ENCODE measurements around the gene TAB3. TPM values are rescaled to one million over a fixed set of nuclear protein-coding genes. Genes with fewer than 3 reads are reported as not detected.

Gene TAB3
- total and polyA plus RNA-seq, 2 of the 4 experiments (the other 2 are of a cell fraction), result 4.7 to 6.4 TPM

DNA sequence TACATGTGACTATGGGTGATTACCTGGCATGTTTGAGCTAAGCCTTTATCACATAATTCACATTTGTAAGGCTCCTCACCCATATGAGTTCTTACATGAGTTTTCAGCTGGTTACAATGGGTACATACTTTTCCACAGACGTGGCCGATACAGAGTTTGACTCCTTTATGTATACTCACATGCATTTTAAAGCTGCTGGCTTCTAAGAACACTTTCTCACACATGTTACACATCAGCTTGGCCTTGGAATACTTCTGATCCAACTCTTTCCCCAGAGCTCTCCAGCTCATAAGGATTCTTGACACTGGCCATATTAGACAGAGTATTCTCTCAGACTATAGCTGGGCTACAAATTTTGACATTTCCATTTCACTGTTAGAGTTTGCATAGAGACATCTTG is 66.3 kb downstream of the TAB3 start:
- Histone ChIP-seq H2BK5ac (ENCODE audit: low read depth, low read length, poor library complexity, severe bottlenecking) (no peak overlapping the region), H3K14ac (replicated peaks; ENCODE audit: low read depth, low read length) (no peak overlapping the region), H3K9me1 (ENCODE audit: insufficient read depth, low read length) (no peaks in the 10 kb centered on the region), H2AK5ac (ENCODE audit: low read depth, low read length) (no peak overlapping the region), H4K91ac (ENCODE audit: insufficient read depth, low read depth, low read length) (no peak overlapping the region), H3K36me3 (ENCODE audit: control insufficient read depth, insufficient read depth, low read length) (no peaks in the 10 kb centered on the region), H3K4me3 (ENCODE audit: insufficient read depth, low read depth, low read length) (no peak overlapping the region), H3K56ac (ENCODE audit: extremely low read depth, insufficient read depth, low read length) (no peak overlapping the region; the same call in 1 of the 2 replicates), H3K4me2 (ENCODE audit: low read depth, low read length) (no peak overlapping the region), H4K20me1 (ENCODE audit: insufficient read depth, low read length) (no peaks in the 10 kb centered on the region), H4K5ac (ENCODE audit: low read depth, low read length) (no peak overlapping the region), H2AFZ (replicated peaks; ENCODE audit: low read length, poor library complexity) (no peak overlapping the region), H3K4me1 (ENCODE audit: control insufficient read depth, insufficient read depth, low read length) (no peaks in the 10 kb centered on the region), H3K27me3 (ENCODE audit: control insufficient read depth, insufficient read depth, low read length) (no peaks in the 10 kb centered on the region; the same call in 1 of the 2 replicates), H3K23ac (ENCODE audit: low read depth, low read length) (no peak overlapping the region), H3K9me3 (ENCODE audit: control insufficient read depth, insufficient read depth, low read length) (no peaks in the 10 kb centered on the region), H3K4ac (ENCODE audit: low read depth, low read length) (no peak overlapping the region), H2AK9ac (replicated peaks; ENCODE audit: low read depth, low read length, poor library complexity) (no peak overlapping the region), H2BK120ac (ENCODE audit: low read depth, low read length) (no peak overlapping the region), H2BK20ac (ENCODE audit: low read depth, low read length) (no peak overlapping the region), H3K18ac (ENCODE audit: low read depth, low read length) (no peak overlapping the region), H2BK15ac (ENCODE audit: low read depth, low read length) (no peak overlapping the region), H3K79me1 (ENCODE audit: low read depth in 1 of 2, low read length in 2 of 2) (no peaks in the 10 kb centered on the region), H4K8ac (ENCODE audit: low read depth in 2 of 2, low read length in 2 of 2) (no peak overlapping the region), H3K9ac (ENCODE audit: low read depth, low read length) (no peak overlapping the region), H3K27ac (ENCODE audit: insufficient read depth, low read length) (no peak overlapping the region)
- no TSS peak for BruUV-seq (replicated peaks)
- no peak for ATAC-seq (ENCODE audit: low read depth)
- TF ChIP-seq, protein P1, sequence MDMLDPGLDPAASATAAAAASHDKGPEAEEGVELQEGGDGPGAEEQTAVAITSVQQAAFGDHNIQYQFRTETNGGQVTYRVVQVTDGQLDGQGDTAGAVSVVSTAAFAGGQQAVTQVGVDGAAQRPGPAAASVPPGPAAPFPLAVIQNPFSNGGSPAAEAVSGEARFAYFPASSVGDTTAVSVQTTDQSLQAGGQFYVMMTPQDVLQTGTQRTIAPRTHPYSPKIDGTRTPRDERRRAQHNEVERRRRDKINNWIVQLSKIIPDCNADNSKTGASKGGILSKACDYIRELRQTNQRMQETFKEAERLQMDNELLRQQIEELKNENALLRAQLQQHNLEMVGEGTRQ (IDR thresholded peaks at IDR 0.05; ENCODE audit: low read depth, low read length), result no peak
- TF ChIP-seq CEBPB (IDR thresholded peaks at IDR 0.05; ENCODE audit: low read depth, low read length), result no peak
- TF ChIP-seq BHLHE40 (IDR thresholded peaks at IDR 0.05; ENCODE audit: low read depth, low read length), result no peak
- TF ChIP-seq RAD21 (IDR thresholded peaks at IDR 0.05; ENCODE audit: low read length), result no peak
- no peak for TF ChIP-seq MXI1 (IDR thresholded peaks at IDR 0.05; ENCODE audit: borderline replicate concordance, low read depth, low read length)
- no peak for TF ChIP-seq NFE2L2 (IDR thresholded peaks at IDR 0.05; ENCODE audit: low read depth, low read length)
- no peak for TF ChIP-seq FOS (IDR thresholded peaks at IDR 0.05; ENCODE audit: low read depth, low read length)
- TF ChIP-seq MAFK (IDR thresholded peaks at IDR 0.05; ENCODE audit: low read depth, low read length), result no peak
- no peak for TF ChIP-seq RCOR1 (IDR thresholded peaks at IDR 0.05; ENCODE audit: insufficient replicate concordance, low read length)
- TF ChIP-seq SMC3 (IDR thresholded peaks at IDR 0.05; ENCODE audit: low read depth, low read length), result no peak
- no peak for TF ChIP-seq MAZ (IDR thresholded peaks at IDR 0.05; ENCODE audit: borderline replicate concordance, low read depth, low read length)
- TF ChIP-seq, protein P2, sequence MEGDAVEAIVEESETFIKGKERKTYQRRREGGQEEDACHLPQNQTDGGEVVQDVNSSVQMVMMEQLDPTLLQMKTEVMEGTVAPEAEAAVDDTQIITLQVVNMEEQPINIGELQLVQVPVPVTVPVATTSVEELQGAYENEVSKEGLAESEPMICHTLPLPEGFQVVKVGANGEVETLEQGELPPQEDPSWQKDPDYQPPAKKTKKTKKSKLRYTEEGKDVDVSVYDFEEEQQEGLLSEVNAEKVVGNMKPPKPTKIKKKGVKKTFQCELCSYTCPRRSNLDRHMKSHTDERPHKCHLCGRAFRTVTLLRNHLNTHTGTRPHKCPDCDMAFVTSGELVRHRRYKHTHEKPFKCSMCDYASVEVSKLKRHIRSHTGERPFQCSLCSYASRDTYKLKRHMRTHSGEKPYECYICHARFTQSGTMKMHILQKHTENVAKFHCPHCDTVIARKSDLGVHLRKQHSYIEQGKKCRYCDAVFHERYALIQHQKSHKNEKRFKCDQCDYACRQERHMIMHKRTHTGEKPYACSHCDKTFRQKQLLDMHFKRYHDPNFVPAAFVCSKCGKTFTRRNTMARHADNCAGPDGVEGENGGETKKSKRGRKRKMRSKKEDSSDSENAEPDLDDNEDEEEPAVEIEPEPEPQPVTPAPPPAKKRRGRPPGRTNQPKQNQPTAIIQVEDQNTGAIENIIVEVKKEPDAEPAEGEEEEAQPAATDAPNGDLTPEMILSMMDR (conservative IDR thresholded peaks at IDR 0.05; ENCODE audit: low read depth, low read length), result no peak
- no peak for TF ChIP-seq CHD1 (IDR thresholded peaks at IDR 0.05; ENCODE audit: low read depth, low read length)
- TF ChIP-seq RFX5 (IDR thresholded peaks at IDR 0.05; ENCODE audit: low read depth, low read length), result no peak
- no peak for TF ChIP-seq POLR2A (IDR thresholded peaks at IDR 0.05; ENCODE audit: low read depth, low read length)
- TF ChIP-seq, protein P3, sequence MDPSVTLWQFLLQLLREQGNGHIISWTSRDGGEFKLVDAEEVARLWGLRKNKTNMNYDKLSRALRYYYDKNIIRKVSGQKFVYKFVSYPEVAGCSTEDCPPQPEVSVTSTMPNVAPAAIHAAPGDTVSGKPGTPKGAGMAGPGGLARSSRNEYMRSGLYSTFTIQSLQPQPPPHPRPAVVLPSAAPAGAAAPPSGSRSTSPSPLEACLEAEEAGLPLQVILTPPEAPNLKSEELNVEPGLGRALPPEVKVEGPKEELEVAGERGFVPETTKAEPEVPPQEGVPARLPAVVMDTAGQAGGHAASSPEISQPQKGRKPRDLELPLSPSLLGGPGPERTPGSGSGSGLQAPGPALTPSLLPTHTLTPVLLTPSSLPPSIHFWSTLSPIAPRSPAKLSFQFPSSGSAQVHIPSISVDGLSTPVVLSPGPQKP (IDR thresholded peaks at IDR 0.05; ENCODE audit: borderline replicate concordance, low read depth, low read length), result no peak
- CTCF ChIA-PET, result interaction anchor here (0.6 kb wide), 1 partner anchor 28 kb away, joined by 5 read pairs; no protein-coding TSS in a partner anchor
- POLR2A ChIA-PET (ENCODE audit: unreplicated experiment), result no interaction called here
- intact Hi-C loops (cut with micrococcal nuclease) (no loop called here), dilution Hi-C loops (cut with HindIII; ENCODE audit: low sequenced_read_pairs, unreplicated experiment) (no loop called here), in situ Hi-C loops (cut with MboI; ENCODE audit: low sequenced_read_pairs) (loop anchor here (5.0 kb wide), 1 partner anchor 45 kb away; no protein-coding TSS in a partner anchor)
- 81% methylated on average over 2 of the region's 2 CpGs; no CpG with 5 or more reads in 1 of the 2 experiments for WGBS, 2 experiments (ENCODE audit: extremely low coverage in 2 of 2, insufficient read length in 1 of 2)
- DNase-seq, result no peak

Measured in IMR-90 (cell line).